Naive B cell (primary cell): ENCODE measurements around the gene FBXL7. TPM values are rescaled to one million over a fixed set of nuclear protein-coding genes. Genes with fewer than 3 reads are reported as not detected.
"Not testable (repeated sequence)": the region's sequence is repeated elsewhere in the genome, so short reads cannot be mapped to it uniquely, and the experiment has no call there.

Experiments used
- ATAC-seq, 2 donors: fragments of 150-1000 bp; cut with Tn5 transposase; 2 replicates each; pipeline ENCODE4 v1.10.0; 2021; ENCODE audit warnings: low read depth in 2 of 2, mild to moderate bottlenecking in 2 of 2, moderate library complexity in 2 of 2
- DNase-seq: peaks from one replicate; pipeline ENCODE4 v3.0.0; 2022
- H3K27ac Mint-ChIP-seq, 6 donors: one replicate each; pipeline ENCODE4 v1.8.0; 2020 to 2022; ENCODE audit warnings: mild to moderate bottlenecking in 6 of 6, mixed read lengths in 6 of 6, moderate library complexity in 5 of 6, inconsistent platforms in 2 of 6
- H3K27me3 Mint-ChIP-seq, 3 donors: one replicate each; pipeline ENCODE4 v1.8.0; 2021 to 2022; ENCODE audit warnings: mixed read lengths in 3 of 3, mild to moderate bottlenecking in 1 of 3
- H3K36me3 Mint-ChIP-seq, 2 donors: one replicate each; pipeline ENCODE4 v1.8.0; 2020 to 2022; ENCODE audit warnings: mixed read lengths in 2 of 2, inconsistent platforms in 1 of 2, mild to moderate bottlenecking in 1 of 2
- H3K4me1 Mint-ChIP-seq, 3 donors: one replicate each; pipeline ENCODE4 v1.8.0; 2020 to 2022; ENCODE audit warnings: mixed read lengths in 3 of 3, inconsistent platforms in 1 of 3, mild to moderate bottlenecking in 1 of 3, moderate library complexity in 1 of 3
- H3K4me3 Mint-ChIP-seq, 8 donors: one replicate each; pipeline ENCODE4 v1.8.0; 2020 to 2022; ENCODE audit warnings: mild to moderate bottlenecking in 8 of 8, mixed read lengths in 8 of 8, moderate library complexity in 8 of 8, inconsistent platforms in 2 of 8
- H3K9me3 Mint-ChIP-seq, 7 donors: one replicate each; pipeline ENCODE4 v1.8.0; 2020 to 2022; ENCODE audit warnings: mixed read lengths in 7 of 7, mild to moderate bottlenecking in 5 of 7, inconsistent platforms in 2 of 7, moderate library complexity in 1 of 7
- polyA plus RNA-seq, 6 donors: library from polyadenylated mRNA; unstranded; fragments of 300-500 nt; fragmentation: Illumina TruSeq; gene quantifications; one replicate each; pipeline ENCODE4 v1.2.3, GENCODE V29; 2021; ENCODE audit warnings: low read depth in 6 of 6

The FBXL7 gene
- polyA plus RNA-seq, 6 donors from 2014 or later: not detected

DNA sequence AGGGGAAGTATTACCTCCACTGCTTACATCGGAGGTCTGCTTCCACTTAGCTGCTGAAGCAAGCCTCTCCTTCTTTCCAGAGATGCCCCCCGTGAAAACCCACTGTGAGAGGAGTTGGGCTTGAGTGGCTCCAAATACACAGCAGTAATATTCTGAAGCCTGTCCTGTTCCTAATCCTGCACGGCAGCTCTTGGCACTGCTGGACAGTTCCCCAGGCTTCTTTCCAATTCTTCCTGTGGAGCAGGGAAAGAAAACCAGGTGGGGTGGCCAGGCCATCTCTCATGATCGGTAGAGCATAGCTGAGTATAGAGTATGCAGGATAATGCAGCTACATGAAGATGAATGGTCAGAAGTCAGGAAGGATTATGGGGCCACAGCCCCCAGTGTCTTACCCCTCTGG, 344.3 kb downstream of the FBXL7 start:
- Mint-ChIP-seq H3K9me3 (peaks cover 6 to 34% (median 9%) of the 10 kb centered on the region in 7 donors), H3K27me3 (no peaks in the 10 kb centered on the region), H3K4me3 (no peak overlapping the region), H3K4me1 (no peaks in the 10 kb centered on the region), H3K27ac (peak overlapping the region in 1 of 6 donors; percentile 50), H3K36me3 (peaks cover 0 to 3% of the 10 kb centered on the region in 2 donors)
- DNase-seq (no peak), ATAC-seq (no peak)

DNA sequence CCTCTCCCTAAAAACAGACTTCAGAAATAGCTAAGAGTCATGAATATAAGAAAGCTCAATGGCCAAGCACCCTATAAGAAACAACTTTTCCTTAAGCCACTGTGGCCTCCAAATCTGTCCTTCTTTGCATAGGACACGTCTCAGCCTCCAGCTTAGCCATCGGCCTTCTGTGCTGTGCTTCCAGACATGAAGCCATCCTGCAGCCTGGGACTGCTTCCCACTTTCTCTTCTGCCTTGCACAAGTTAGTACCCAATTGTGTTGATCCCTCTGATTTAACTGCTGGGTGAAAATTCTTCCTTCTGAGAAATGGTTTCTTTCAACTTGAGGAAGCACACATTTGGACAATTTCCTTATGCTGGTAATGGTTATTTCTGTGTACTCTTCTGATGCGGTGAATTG, 344.9 kb downstream of the FBXL7 start:
- no peak for ATAC-seq
- Mint-ChIP-seq H3K27me3 (no peaks in the 10 kb centered on the region), H3K36me3 (peaks cover 0 to 3% of the 10 kb centered on the region in 2 donors), H3K9me3 (peaks cover 6 to 34% (median 9%) of the 10 kb centered on the region in 7 donors), H3K27ac (no peak overlapping the region), H3K4me1 (no peaks in the 10 kb centered on the region), H3K4me3 (no peak overlapping the region)
- DNase-seq: no peak

DNA sequence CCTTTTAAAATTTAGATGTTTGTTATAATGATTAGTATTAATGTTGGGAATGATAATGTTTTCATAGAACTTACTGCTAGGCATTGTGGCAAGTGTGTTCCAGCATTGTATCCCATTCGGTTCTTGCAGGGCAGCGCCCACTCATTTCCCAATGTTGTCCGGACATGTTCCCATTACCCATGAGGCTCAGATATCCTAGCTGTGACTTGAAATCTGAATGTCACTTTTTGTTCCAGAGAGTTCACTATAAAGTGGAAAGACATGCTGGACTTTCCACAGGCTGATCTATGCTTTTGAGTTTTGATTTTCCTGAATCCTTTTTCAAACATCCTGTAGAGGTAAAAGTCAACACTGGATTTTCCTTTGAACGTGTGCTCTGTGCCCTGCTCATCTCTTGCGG, 350.6 kb downstream of the FBXL7 start:
- Mint-ChIP-seq H3K4me3 (no peak overlapping the region), H3K36me3 (peaks cover 0 to 3% of the 10 kb centered on the region in 2 donors), H3K27ac (no peak overlapping the region), H3K27me3 (no peaks in the 10 kb centered on the region), H3K4me1 (no peaks in the 10 kb centered on the region), H3K9me3 (peaks cover 0 to 19% (median 7%) of the 10 kb centered on the region in 7 donors)
- DNase-seq (no peak), ATAC-seq (no peak)

DNA sequence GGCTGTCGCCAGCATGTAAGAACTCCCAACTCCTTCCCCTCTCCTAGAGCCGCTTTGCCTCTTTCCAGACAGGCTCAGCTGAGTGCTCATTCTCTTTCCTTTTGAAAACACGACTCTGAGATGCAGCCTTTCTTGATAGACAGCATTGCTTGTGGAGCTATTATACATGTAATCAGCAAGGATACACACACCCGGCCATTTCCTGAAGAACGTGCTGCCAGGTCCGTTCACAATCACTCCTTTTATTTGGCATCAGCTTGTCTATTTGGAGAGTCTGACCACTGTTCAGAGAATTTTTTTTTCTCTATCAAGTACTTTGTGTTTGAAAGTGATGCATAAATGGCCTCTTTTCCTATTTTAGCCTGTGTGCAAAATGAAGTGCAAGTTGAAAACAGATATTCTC, 351.0 kb downstream of the FBXL7 start:
- no peak for DNase-seq
- Mint-ChIP-seq H3K4me3 (no peak overlapping the region), H3K9me3 (peaks cover 0 to 22% (median 8%) of the 10 kb centered on the region in 7 donors), H3K27me3 (no peaks in the 10 kb centered on the region), H3K27ac (no peak overlapping the region), H3K4me1 (no peaks in the 10 kb centered on the region), H3K36me3 (peaks cover 0 to 3% of the 10 kb centered on the region in 2 donors)
- no peak for ATAC-seq

DNA sequence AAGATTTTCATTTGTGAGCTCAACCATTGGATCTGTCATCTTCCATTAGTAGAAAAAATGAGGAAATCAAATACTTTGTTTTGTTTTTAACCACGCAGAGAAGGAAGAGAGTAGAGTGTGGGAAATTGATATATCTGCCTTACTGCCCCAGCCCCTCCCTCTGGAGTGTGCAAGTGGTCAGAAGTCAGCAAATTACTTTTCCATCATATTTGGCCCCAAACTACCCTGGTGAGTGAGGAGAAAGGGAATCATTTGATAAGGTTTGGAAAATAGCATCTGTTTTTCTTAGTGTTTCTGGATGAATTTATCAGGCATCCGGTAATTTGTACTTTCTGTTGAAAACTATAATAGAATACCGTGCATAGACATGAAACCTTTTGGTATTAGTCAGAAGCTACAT, 352.2 kb downstream of the FBXL7 start:
- Mint-ChIP-seq H3K36me3 (peaks cover 0 to 3% of the 10 kb centered on the region in 2 donors), H3K4me3 (no peak overlapping the region), H3K27ac (no peak overlapping the region), H3K27me3 (no peaks in the 10 kb centered on the region), H3K4me1 (no peaks in the 10 kb centered on the region), H3K9me3 (peaks cover 0 to 18% (median 7%) of the 10 kb centered on the region in 7 donors)
- DNase-seq (no peak), ATAC-seq (no peak)

DNA sequence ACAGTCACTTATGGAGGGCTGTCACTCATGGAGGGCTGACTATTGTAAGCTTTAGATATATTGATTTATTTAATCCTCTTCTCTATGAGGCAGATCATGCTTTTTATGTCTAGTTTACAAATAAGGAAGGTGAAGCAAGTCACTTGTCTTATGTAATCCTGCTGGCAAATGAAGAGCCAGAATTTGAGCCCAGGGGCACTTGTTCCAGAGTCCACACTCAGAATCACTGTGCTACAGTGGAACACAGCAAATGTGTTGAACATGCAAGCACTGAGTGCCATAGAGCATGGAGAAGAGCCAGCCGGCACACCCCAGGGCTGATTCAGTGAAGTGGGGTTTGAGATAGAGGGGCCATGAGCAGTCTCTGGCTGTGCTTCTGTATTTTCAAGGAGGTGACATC, 353.0 kb downstream of the FBXL7 start:
- Mint-ChIP-seq H3K9me3 (peaks cover 0 to 18% (median 10%) of the 10 kb centered on the region in 7 donors), H3K36me3 (peaks cover 0 to 3% of the 10 kb centered on the region in 2 donors), H3K27ac (no peak overlapping the region), H3K4me3 (no peak overlapping the region), H3K4me1 (no peaks in the 10 kb centered on the region), H3K27me3 (no peaks in the 10 kb centered on the region)
- DNase-seq (no peak), ATAC-seq (no peak)

DNA sequence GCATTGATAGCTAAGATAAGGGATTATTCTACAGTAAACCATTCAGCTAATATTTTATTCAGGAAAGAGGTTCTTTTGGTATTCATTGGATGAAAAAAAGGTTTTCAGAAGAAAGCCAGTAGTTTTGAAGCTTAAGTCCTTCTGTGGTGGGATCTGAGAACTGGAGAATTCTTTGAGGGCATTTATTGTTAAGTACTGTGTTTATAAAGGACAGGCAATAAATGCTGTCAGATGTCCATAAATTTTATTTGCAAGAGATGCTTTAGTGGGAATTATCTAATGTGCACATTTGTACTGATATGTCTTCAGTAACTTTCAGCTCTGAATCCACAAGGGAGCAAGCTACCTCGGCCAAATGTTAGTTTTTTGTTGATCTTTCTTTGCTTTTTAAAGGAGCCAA, 358.3 kb downstream of the FBXL7 start:
- no peaks in the 10 kb centered on the region for H3K4me1 Mint-ChIP-seq
- H3K27me3 Mint-ChIP-seq: no peaks in the 10 kb centered on the region
- no peaks in the 10 kb centered on the region for H3K36me3 Mint-ChIP-seq
- no peak for DNase-seq
- H3K4me3 Mint-ChIP-seq: no peak overlapping the region
- ATAC-seq: no peak
- H3K27ac Mint-ChIP-seq: no peak overlapping the region
- H3K9me3 Mint-ChIP-seq: peaks cover 0 to 17% (median 8%) of the 10 kb centered on the region in 7 donors

DNA sequence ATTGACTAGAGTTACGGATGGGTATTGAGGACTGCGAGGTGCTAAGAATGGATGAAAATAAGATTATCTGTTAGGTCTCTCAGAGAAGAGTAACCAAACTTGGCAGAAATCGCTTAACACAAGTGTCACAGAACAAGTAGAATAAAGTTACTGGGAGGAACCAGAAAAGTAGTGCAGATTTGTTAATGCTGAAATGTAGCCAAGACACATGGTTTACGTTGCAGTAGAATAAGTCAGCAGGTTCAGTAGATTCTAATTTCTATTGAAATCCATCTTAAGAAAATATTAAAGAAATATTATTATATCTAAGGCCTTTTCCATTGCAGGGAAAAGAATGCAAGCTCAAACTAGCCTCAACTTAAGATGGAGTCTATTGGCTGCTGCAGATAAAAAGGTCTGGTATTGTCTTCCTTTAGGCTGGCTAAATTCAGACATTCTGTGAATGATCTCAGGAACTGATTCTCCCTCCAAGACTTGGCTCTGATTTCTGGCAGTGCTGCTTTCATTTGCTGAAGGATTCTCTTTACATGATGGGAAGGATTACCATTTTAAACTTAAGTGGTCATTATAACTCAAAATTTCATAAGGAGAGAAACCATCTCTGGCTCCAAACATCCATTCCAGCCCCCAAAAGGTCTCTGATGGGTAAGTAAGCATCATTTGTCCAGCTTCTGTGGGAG, 364.7 kb downstream of the FBXL7 start:
- peak overlapping the region in 1 of 8 donors; percentile 22 for H3K4me3 Mint-ChIP-seq
- H3K4me1 Mint-ChIP-seq: no peaks in the 10 kb centered on the region
- H3K9me3 Mint-ChIP-seq: peaks cover 3 to 16% (median 8%) of the 10 kb centered on the region in 7 donors
- ATAC-seq (no peak), DNase-seq (no peak)
- no peaks in the 10 kb centered on the region for H3K36me3 Mint-ChIP-seq
- no peaks in the 10 kb centered on the region for H3K27me3 Mint-ChIP-seq
- no peak overlapping the region for H3K27ac Mint-ChIP-seq

DNA sequence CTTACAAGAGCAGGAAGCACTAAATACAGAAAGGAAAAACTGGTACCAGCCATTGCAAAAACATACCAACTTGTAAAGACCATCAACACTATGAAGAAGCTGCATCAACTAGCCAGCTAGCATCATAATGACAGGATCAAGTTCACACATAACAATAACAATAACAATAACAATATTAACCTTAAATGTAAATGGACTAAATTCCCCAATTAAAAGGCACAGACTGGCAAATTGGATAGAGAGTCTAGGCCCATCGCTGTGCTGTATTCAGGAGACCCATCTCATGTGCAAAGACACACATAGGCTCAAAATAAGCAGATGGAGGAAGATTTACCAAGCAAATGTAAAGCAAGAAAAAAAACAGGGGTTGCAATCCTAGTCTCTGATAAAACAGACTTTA, 372.3 kb downstream of the FBXL7 start:
- not testable (repeated sequence) for H3K4me1 Mint-ChIP-seq, DNase-seq, H3K27me3 Mint-ChIP-seq, ATAC-seq, H3K27ac Mint-ChIP-seq, H3K4me3 Mint-ChIP-seq
- Mint-ChIP-seq H3K9me3 (peaks cover 16 to 34% (median 33%) of the 10 kb centered on the region in 7 donors), H3K36me3 (peaks cover 0 to 19% of the 10 kb centered on the region in 2 donors)

DNA sequence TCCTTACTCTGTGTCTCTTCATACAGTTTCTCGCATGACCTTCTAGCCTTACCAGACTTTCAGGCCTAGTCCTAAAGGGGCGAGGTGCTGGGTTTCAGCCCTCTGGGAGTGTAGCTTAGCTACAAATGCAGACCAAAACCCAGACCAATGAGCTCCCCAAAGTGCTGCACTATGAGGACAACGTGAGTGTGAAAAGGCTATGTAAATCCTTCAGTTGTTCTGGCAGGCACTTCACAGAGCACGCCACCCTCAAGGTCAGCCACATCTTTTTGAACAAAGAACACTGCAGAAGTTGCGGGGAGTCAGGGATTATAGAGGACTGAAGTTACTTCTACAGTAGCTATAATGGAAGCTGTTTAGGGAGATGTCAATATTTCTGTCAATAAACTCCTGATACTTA, 377.9 kb downstream of the FBXL7 start:
- no peak overlapping the region for H3K4me3 Mint-ChIP-seq
- ATAC-seq: no peak
- H3K36me3 Mint-ChIP-seq: peaks cover 0 to 6% of the 10 kb centered on the region in 2 donors

DNA sequence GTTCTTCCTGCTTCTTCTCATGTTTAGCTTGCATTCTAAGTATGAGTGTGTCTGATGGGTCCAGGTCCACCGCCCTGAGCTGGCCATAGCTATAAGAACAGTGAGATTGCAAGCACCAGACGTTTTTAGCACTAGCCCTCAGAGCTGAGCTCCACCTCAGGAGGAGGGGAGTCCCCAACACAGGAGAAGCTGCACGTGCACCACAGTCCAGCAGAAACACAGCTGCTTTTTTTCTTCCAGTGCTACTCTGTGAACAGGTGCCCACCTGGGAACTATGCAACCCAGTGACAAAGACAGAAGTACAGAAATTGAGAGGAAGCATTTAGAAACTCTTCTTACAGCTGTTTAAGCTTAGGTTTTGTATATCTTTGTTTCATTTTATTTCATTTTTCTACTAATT, 380.2 kb downstream of the FBXL7 start:
- no peaks in the 10 kb centered on the region for H3K27me3 Mint-ChIP-seq
- no peak overlapping the region for H3K4me3 Mint-ChIP-seq
- no peak overlapping the region for H3K27ac Mint-ChIP-seq
- peaks cover 0 to 14% (median 2%) of the 10 kb centered on the region in 7 donors for H3K9me3 Mint-ChIP-seq
- ATAC-seq (no peak), DNase-seq (no peak)
- H3K36me3 Mint-ChIP-seq: no peaks in the 10 kb centered on the region
- no peaks in the 10 kb centered on the region for H3K4me1 Mint-ChIP-seq

More for the DNA sequence above, 377.9 kb downstream of the FBXL7 start:
- DNase-seq: no peak
- no peaks in the 10 kb centered on the region for H3K27me3 Mint-ChIP-seq
- H3K4me1 Mint-ChIP-seq: no peaks in the 10 kb centered on the region
- H3K27ac Mint-ChIP-seq: no peak overlapping the region
- peaks cover 5 to 24% (median 8%) of the 10 kb centered on the region in 7 donors for H3K9me3 Mint-ChIP-seq

DNA sequence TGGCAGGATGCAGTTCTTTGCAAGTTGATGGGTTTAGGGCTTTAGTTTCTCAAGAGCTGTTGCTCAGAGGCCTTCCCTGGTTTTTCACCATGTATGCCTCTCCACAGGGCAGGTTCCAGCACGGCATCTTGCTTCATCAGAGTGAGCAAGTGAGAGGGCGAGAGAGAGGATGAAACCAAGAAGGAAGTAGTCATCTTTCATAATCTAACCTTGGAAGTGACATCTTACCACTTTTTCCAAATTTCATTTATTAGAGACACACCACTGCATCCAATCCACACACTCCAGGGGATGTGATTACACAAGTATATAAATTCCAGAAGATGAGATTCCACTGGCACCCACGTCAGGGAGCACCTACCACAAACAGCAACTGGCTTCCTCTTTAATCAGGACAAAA, 385.2 kb downstream of the FBXL7 start:
- H3K27ac Mint-ChIP-seq: no peak overlapping the region
- ATAC-seq: no peak
- no peak overlapping the region for H3K4me3 Mint-ChIP-seq
- no peaks in the 10 kb centered on the region for H3K27me3 Mint-ChIP-seq
- no peak for DNase-seq
- H3K36me3 Mint-ChIP-seq: no peaks in the 10 kb centered on the region
- H3K9me3 Mint-ChIP-seq: peaks cover 0 to 15% (median 4%) of the 10 kb centered on the region in 7 donors
- H3K4me1 Mint-ChIP-seq: no peaks in the 10 kb centered on the region

DNA sequence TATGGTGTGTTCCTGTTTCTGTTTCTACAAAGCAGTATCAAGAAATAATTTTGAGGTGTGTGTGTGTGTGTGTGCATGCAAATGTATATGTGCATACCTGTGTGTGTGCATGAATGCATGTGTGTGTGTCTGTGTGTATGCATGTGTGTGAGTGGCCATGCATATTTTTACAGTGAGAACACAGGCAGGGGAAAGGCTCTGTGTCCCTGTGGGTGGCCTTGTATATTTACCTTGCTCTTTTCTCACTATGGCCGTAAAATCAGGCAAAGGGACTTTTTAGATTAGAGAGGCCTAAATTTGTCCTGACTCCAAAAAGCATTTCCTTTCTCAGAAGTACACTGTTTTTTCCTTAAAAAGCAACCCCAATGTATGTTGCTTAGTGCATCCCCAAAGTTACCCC, 386.2 kb downstream of the FBXL7 start:
- Mint-ChIP-seq H3K9me3 (peaks cover 0 to 15% (median 4%) of the 10 kb centered on the region in 7 donors), H3K4me1 (no peaks in the 10 kb centered on the region), H3K27me3 (no peaks in the 10 kb centered on the region), H3K36me3 (no peaks in the 10 kb centered on the region), H3K4me3 (no peak overlapping the region), H3K27ac (no peak overlapping the region)
- DNase-seq (no peak), ATAC-seq (no peak)

DNA sequence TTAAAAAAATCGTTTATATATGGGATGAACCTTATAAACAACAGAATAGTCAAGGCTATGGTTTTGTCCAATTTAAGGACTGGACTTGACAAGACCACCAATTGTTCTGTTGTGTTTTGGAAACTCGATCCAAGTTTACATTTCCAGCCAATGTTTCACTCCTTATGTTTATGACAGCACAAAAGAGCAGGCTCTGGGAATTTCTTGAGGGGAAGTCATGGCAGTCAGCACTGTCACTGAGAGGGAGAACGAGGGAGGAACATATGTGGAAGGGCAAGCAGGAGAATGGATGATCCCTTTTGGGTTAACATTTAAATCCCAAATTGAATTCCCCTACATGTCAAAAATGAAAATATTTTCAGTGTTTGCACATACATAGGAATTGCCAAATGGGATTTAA, 387.1 kb downstream of the FBXL7 start:
- H3K36me3 Mint-ChIP-seq: no peaks in the 10 kb centered on the region
- no peak for ATAC-seq
- no peak for DNase-seq
- no peak overlapping the region for H3K4me3 Mint-ChIP-seq
- H3K9me3 Mint-ChIP-seq: peaks cover 0 to 14% (median 2%) of the 10 kb centered on the region in 7 donors
- H3K4me1 Mint-ChIP-seq: no peaks in the 10 kb centered on the region
- H3K27ac Mint-ChIP-seq: no peak overlapping the region
- H3K27me3 Mint-ChIP-seq: no peaks in the 10 kb centered on the region
